Measurements from ENCODE around the gene RPS28. TPM values are rescaled to one million over a fixed set of nuclear protein-coding genes. Genes with fewer than 3 reads are reported as not detected.
"Not testable (repeated sequence)": the region's sequence is repeated elsewhere in the genome, so short reads cannot be mapped to it uniquely, and the experiment has no call there.

The RPS28 gene
- total RNA-seq, 1 donor: 174 TPM

- no peak overlapping the region for H3K4me3 ChIP-seq (ENCODE audit: low read depth, low read length)
- TF ChIP-seq CTCF (IDR thresholded peaks at IDR 0.05; ENCODE audit: insufficient read depth, low read length): no peak
- no peak for DNase-seq (ENCODE audit: low read depth)
Observed at GRCh38 chr19:8337728-8338127, 16.4 kb downstream of the RPS28 start.

- DNase-seq (ENCODE audit: low read depth): no peak
- no peak for TF ChIP-seq CTCF (IDR thresholded peaks at IDR 0.05; ENCODE audit: insufficient read depth, low read length)
- H3K4me3 ChIP-seq (ENCODE audit: low read depth, low read length): no peak overlapping the region
Observed at GRCh38 chr19:8338835-8339234, 17.5 kb downstream of the RPS28 start.

GRCh38 chr19:8340341-8341096 is 19.2 kb downstream of the RPS28 start:
- DNase-seq (ENCODE audit: low read depth): no peak
- TF ChIP-seq CTCF (IDR thresholded peaks at IDR 0.05; ENCODE audit: insufficient read depth, low read length): no peak
- H3K4me3 ChIP-seq (ENCODE audit: low read depth, low read length): no peak overlapping the region

- not testable (repeated sequence) for DNase-seq (ENCODE audit: low read depth); H3K4me3 ChIP-seq (ENCODE audit: low read depth, low read length)
Observed at GRCh38 chr19:8341504-8341903, 20.2 kb downstream of the RPS28 start.

- no peak for TF ChIP-seq CTCF (IDR thresholded peaks at IDR 0.05; ENCODE audit: insufficient read depth, low read length)
- DNase-seq (ENCODE audit: low read depth): no peak
- no peak overlapping the region for H3K4me3 ChIP-seq (ENCODE audit: low read depth, low read length)
Observed at GRCh38 chr19:8342316-8342683, 21.0 kb downstream of the RPS28 start.

GRCh38 chr19:8342684-8343482 is 21.6 kb downstream of the RPS28 start, which contains the start of gene KANK3:
Gene KANK3 (minus strand): TSS chr19:8343262. CDS start chr19:8337828, 5,434 bp downstream.
- no peak for TF ChIP-seq CTCF (IDR thresholded peaks at IDR 0.05; ENCODE audit: insufficient read depth, low read length)

GRCh38 chr19:8343483-8343844 is 22.2 kb downstream of the RPS28 start:
- TF ChIP-seq CTCF (IDR thresholded peaks at IDR 0.05; ENCODE audit: insufficient read depth, low read length): no peak
- no peak for DNase-seq (ENCODE audit: low read depth)
- H3K4me3 ChIP-seq (ENCODE audit: low read depth, low read length): no peak overlapping the region

More at GRCh38 chr19:8342684-8343482, 21.6 kb downstream of the RPS28 start, which contains the start of gene KANK3:
- peak; percentile 87 for DNase-seq (ENCODE audit: low read depth)
- peak within 1 kb of the TSS; percentile 37 for H3K4me3 ChIP-seq (ENCODE audit: low read depth, low read length)

GRCh38 chr19:8349629-8350372 is 28.5 kb downstream of the RPS28 start:
- not testable (repeated sequence) for H3K4me3 ChIP-seq (ENCODE audit: low read depth, low read length); DNase-seq (ENCODE audit: low read depth)

Measured in fibroblast of the aortic adventitia (primary cell).